ENCODE data around the gene NAV2.
A peak's percentile ranks its signal among the peaks of the same experiment; 100 is the strongest.
"Not testable (repeated sequence)": the region's sequence is repeated elsewhere in the genome, so short reads cannot be mapped to it uniquely, and the experiment has no call there.

The NAV2 gene

GRCh38 chr11:20004866-20005265 lies 292.2 kb downstream of the NAV2 start:
- Mint-ChIP-seq H3K27ac (peak overlapping the region; percentile 18), H3K27me3 (ENCODE audit: low read depth, poor library complexity) (no peaks in the 10 kb centered on the region), H3K4me1 (peaks cover 59% of the 10 kb centered on the region)

DNA sequence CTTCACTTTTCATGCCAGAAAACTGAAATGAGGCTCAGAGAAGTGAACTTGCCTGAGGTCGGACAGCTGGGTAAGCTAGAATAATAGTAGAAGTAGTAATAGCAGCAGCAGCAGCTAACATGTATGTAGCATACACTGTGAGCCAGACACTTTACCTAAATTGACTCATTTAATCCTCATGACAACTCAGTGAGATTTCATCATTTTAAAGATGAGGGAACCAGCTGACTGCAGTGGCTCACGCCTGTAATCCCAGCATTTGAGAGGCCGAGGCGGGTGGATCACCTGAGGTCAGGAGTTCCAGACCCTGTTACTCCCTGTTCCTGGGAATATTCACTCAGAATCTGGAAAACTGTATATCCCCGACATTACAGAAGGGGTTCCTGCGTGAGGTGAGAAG lies 293.1 kb downstream of the NAV2 start:
- peaks cover 51% of the 10 kb centered on the region for H3K4me1 Mint-ChIP-seq
- H3K9me3 Mint-ChIP-seq, result no peaks in the 10 kb centered on the region
- H3K27ac Mint-ChIP-seq, result no peak overlapping the region
- H3K36me3 Mint-ChIP-seq (ENCODE audit: low read depth), result no peaks in the 10 kb centered on the region
- no peaks in the 10 kb centered on the region for H3K27me3 Mint-ChIP-seq (ENCODE audit: low read depth, poor library complexity)
- no peak for TF ChIP-seq CTCF (IDR thresholded peaks at IDR 0.05)
- DNase-seq, result no peak
- no peak overlapping the region for H3K4me3 Mint-ChIP-seq

More at GRCh38 chr11:20004866-20005265, 292.2 kb downstream of the NAV2 start:
- H3K9me3 Mint-ChIP-seq, result no peaks in the 10 kb centered on the region
- no peak for DNase-seq
- TF ChIP-seq CTCF (IDR thresholded peaks at IDR 0.05), result no peak
- H3K4me3 Mint-ChIP-seq, result no peak overlapping the region
- H3K36me3 Mint-ChIP-seq (ENCODE audit: low read depth), result no peaks in the 10 kb centered on the region

DNA sequence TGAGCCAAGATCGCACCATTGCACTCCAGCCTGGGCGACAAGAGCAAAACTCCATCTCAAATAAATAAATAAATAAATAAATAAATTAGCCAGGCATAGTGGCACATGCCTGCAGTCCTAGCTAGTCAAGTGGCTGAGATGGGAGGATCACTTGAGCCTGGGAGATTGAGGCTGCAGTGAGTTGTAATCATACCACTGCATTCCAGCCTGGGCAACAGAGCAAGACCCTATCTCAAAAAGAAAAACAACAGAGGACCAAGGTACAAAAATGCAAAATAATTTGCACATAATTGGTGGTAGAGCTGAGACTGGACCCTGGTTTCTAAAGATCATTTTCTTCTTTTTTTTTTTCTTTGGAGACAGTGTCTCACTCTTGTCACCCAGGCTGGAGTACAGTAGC lies 294.0 kb downstream of the NAV2 start:
- not testable (repeated sequence) for H3K9me3 Mint-ChIP-seq; H3K27me3 Mint-ChIP-seq (ENCODE audit: low read depth, poor library complexity); H3K27ac Mint-ChIP-seq; DNase-seq; H3K36me3 Mint-ChIP-seq (ENCODE audit: low read depth); H3K4me3 Mint-ChIP-seq
- H3K4me1 Mint-ChIP-seq, result peaks cover 42% of the 10 kb centered on the region

GRCh38 chr11:20007386-20007785 lies 294.7 kb downstream of the NAV2 start:
- Mint-ChIP-seq H3K9me3 (no peaks in the 10 kb centered on the region), H3K4me3 (no peak overlapping the region), H3K27ac (no peak overlapping the region), H3K4me1 (peaks cover 34% of the 10 kb centered on the region), H3K27me3 (ENCODE audit: low read depth, poor library complexity) (no peaks in the 10 kb centered on the region), H3K36me3 (ENCODE audit: low read depth) (no peaks in the 10 kb centered on the region)
- TF ChIP-seq CTCF (IDR thresholded peaks at IDR 0.05), result no peak
- no peak for DNase-seq

DNA sequence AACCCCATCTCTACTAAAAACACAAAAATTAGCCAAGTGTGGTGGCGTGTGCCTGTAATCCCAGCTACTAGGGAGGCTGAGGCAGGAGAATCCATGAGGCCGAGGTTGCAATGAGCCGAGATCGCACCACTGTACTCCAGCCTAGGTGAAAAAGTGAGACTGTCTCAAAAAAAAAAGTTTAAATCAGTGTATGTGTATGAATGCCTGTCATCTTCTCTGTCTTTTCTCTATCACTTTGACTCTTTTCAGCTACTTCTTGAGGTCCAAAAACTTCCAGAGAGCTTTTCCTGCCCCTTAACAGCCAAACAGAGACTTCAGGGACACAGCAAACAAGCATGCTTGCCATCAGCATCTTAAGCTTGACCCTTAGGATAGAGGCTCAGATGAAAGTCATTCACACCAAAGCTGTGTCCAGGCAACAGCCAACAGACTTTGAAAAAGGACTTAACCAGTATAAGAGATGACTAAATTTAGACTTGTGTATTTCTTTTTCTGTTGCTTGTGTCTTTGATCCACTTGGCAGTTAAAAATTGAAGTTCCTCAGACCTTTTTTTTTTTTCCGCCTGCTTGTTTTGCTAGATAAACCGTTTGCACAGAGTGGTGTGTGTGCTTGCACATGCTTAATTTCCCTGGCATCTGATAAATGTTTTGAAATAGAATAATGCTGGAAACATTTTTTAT lies 295.7 kb downstream of the NAV2 start:
- TF ChIP-seq CTCF (IDR thresholded peaks at IDR 0.05), result no peak
- Mint-ChIP-seq H3K4me1 (peaks cover 30% of the 10 kb centered on the region), H3K4me3 (no peak overlapping the region), H3K36me3 (ENCODE audit: low read depth) (no peaks in the 10 kb centered on the region), H3K27ac (no peak overlapping the region), H3K27me3 (ENCODE audit: low read depth, poor library complexity) (no peaks in the 10 kb centered on the region), H3K9me3 (no peaks in the 10 kb centered on the region)
- no peak for DNase-seq

- no peak overlapping the region for H3K4me3 Mint-ChIP-seq
- TF ChIP-seq CTCF (IDR thresholded peaks at IDR 0.05), result no peak
- no peaks in the 10 kb centered on the region for H3K36me3 Mint-ChIP-seq (ENCODE audit: low read depth)
- H3K27ac Mint-ChIP-seq, result no peak overlapping the region
- H3K4me1 Mint-ChIP-seq, result peaks cover 30% of the 10 kb centered on the region
- H3K9me3 Mint-ChIP-seq, result no peaks in the 10 kb centered on the region
- H3K27me3 Mint-ChIP-seq (ENCODE audit: low read depth, poor library complexity), result no peaks in the 10 kb centered on the region
- DNase-seq, result no peak
Measured at GRCh38 chr11:20008871-20009644, 296.4 kb downstream of the NAV2 start.
